GM11168 (cell line): ENCODE measurements around the gene GSE1.

Source experiments
- in situ Hi-C: fragments of 300-500 bp; cut with MboI; formaldehyde crosslinking; loops from one replicate; pipeline ENCODE4 v1.12.0; 2022; ENCODE audit warnings: low sequenced_read_pairs; ENCODE audit not compliant: unreplicated experiment

Gene GSE1

GRCh38 chr16:85612801-85613603 lies at the start of gene GSE1:
Gene GSE1 (plus strand): TSS chr16:85613322. CDS start chr16:85613392, 70 bp downstream.
- in situ Hi-C loops, result no loop called here

DNA sequence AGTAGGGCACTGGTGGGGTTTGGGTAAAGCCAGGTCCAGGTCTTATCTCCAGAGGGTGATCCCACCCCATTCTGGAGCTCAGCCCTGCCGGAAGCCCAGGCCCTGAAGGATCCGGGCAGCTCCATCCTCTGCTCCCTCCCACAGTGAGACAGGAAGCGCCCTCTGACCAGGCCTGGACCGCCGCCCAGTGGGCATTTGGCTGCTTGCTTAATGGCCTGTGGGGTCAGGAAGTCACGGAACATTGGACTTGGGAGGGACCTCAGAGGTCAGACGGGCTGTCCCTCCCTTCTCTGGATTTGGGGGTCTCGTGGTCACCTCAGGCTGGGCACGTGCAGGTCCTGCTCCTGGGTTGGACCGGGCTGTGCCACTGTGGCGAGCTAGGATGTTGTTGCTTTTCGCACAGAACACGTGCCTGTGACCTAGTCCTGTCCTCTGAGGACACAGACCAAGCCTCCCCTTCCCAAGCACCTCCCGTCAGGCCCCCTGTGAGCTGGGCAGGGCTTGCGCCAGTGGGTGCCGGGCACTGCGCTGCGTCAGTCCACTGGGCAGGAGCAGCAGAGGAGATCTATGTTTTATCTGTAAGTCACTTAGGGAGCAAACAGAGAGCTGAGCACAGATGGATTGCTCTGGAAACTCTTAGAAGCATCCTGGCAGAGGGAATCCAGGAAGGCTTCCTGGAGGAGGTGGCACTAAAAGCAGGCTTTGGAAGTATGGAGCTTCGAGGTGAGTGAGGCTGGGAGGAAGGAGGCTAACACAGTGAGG lies 49.4 kb upstream of the GSE1 start:
- in situ Hi-C loops, result no loop called here

- in situ Hi-C loops, result no loop called here
Observed at GRCh38 chr16:85564277-85565051, 48.7 kb upstream of the GSE1 start.

GRCh38 chr16:85565340-85565739 lies 47.8 kb upstream of the GSE1 start:
- in situ Hi-C loops, result no loop called here

- in situ Hi-C loops, result no loop called here
Observed at GRCh38 chr16:85565801-85566526, 47.2 kb upstream of the GSE1 start.

DNA sequence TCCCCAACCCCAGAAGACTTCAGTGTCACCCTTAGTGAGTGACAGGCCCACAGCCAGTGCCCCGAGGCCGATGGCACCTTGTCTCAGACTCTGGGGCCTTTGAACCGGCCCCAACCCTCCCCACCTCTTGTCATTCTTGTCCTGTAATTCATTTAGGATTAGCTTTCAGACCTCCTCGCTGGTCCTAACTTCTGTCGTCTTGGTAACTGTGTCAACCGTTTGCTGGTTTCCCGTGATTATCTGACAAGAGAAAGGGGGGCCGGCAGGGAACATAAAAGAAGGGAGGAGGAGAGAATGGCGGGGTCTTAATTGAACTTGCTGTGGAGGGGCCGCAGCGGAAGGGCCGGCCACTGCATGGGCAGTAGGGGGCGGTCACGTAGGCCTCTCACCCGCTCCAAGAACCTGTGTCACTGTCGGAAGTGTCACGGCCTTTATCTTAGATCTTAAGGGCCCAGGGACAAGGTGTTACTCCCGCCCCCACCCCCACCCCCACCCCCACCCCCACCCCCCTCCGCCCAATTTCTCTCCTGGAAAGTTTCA lies 46.5 kb upstream of the GSE1 start:
- in situ Hi-C loops, result no loop called here

GRCh38 chr16:85567101-85567866 lies 45.8 kb upstream of the GSE1 start:
- in situ Hi-C loops, result no loop called here

- in situ Hi-C loops, result no loop called here
Observed at GRCh38 chr16:85567935-85568334, 45.2 kb upstream of the GSE1 start.

GRCh38 chr16:85568519-85568918 lies 44.6 kb upstream of the GSE1 start:
- in situ Hi-C loops, result no loop called here

DNA sequence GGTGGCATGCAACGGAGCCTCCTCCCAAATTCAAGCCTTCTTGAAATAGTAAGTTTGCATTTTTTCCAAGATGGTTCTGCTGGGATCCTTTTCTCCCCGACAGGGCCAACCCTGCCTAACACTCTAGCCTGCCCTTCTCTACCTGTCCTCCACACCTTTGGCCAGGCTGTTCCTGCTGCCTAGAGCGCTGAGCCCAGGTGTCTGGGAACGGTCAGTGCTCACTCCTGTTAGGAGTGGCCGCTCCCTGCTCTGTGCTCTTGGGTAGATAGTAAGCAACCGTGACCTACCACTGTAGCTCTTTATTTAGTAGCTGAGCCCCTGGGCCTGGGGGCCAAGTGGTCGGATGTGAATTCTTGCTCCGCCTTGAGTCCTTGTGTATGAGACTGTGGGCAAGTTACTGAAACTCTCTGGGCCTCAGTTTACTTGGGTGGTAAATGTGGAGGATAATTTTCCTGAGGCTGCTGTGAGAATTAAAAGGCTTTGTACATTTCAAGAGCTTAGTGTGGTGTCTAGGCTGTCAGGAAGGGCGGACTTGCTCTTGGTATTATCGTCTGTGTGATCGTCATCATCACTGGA lies 44.0 kb upstream of the GSE1 start:
- in situ Hi-C loops, result no loop called here

DNA sequence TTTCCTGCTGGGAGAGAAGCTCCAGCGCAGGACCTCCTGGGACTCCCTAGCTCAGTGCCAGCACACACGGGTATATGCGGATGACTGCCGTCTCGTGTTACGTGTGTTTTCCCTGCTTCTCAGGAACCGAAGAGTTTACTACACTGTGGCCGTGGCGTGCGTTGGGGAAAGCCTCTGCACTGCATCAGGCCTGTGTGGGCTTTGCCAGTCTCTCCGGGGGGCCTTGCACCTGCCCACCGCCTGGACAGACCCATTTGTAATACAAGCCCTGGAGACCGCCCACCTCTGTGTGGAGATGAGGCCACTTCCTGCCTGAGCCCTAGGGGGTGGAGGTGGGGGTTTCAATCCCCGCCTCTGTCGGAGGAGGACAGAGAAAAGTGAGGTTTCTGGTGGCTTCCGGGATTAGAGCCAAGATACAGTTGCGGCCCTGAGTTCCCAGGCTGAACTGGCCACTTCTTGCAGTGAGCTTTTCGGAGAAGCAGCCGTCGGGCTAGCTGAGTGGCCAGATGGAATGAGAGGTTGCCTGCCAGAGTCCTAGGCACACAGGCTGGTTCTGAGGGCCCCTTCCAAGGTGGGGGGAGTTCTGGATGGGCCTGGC lies 43.4 kb upstream of the GSE1 start:
- in situ Hi-C loops, result no loop called here

- in situ Hi-C loops, result no loop called here
Observed at GRCh38 chr16:85570213-85570734, 42.8 kb upstream of the GSE1 start.

DNA sequence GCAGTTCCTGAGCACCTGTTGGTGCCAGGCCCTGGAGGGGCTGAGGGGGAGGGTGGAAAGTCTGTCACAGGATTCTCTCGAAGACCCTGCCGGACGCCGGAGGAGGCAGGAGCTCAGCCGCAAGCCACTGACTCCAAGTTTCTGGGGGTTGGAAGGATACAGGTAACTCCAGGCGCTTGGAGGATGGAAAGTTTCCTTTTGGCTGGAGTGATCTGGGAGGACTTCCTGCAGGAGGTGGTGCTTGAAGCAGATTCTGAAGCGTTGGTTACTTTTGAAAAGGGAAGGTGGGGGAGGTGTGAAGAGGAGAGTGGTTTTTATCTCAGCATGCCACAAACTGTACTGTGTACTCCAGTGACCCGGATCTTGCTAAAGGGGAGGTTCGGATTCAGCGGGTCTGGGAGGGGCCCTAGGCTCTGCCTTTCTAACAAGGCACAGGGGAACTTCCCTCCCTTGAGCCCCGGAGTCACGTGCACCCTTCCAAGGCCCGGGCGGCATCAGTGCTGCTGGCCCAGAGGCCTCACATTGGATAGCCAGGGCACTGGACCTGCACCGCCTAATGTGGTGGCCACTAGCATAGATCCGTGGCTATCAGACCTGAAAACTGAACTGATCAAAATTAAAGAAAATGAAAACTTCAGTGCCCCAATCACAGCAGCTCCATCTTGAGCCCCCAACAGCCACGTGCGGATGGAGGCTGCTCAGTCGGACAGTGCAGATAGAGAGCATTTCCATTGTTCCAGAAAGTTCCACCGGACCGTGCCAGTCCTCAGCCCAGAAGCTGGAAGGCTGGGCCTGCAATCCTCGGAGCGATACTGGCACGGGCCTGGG lies 42.2 kb upstream of the GSE1 start:
- in situ Hi-C loops, result no loop called here

GRCh38 chr16:85571563-85571812 lies 41.6 kb upstream of the GSE1 start:
- in situ Hi-C loops, result no loop called here

DNA sequence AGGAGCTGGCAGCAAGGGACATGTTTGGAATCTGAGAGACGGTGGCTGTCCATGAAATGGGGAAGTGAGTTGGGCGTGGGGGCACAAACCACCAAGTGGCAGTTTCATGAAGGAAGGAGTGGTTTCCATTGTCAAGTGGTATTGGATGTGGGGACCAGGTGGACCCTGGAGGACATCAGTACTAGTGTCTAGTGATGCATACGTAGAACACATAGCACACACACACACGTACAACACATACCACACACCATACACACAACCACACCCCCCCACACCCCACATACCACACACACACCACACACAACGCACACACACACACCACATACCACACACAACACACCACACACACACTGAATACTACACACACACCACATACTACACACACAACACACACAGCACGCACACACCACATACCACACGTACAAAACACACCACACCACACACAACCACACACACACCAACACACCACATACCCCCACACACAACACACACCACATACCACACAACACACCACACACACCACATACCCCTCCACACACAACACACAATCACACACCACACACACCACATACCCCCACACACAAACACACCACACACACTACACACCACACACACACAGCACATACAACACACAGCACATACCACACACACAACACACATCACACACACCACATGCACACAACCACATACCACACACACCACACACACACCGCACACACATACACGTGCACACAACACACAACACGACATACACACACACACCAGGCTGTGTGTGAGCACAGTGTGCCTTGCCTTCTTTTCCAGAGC lies 41.1 kb upstream of the GSE1 start:
- in situ Hi-C loops, result no loop called here

DNA sequence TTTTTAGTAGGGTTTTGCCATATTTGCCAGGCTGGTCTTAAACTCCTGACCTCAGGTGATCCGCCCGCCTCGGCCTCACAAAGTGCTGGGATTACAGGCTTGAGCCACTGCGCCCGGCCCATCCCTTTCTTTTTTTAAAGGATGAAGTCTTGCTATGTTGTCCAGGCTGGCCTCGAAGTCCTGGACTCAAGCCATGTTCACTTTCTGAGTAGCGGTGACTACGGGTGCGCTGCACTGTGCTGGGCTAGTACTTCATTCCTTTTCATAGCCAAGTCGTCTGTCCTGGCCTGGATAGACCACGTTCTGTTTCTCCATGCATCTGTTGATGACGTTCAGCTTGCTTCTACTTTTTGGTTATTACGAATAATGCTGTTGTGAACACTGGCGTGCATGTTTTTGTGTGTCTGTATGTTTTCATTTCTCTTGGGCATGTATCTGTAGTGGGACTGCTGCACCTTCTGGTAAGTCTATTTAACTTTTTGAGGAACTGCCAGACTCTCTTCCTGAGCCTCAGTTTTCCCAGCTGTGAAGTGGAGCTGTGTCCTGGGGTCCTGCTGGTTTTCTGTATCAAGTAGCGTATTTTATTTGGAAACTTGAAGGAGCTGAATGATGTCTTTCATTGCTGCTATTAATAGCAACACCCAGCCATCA lies 40.0 kb upstream of the GSE1 start:
- in situ Hi-C loops, result no loop called here
